Measurements from ENCODE around the gene SMAD3. TPM values are rescaled to one million over a fixed set of nuclear protein-coding genes. Genes with fewer than 3 reads are reported as not detected.

Gene SMAD3
- total RNA-seq, 2 experiments from 2014 or later = 41.2 to 77.8 TPM

- no peak for TF ChIP-seq EZH2phosphoT487 (IDR thresholded peaks at IDR 0.05; ENCODE audit: borderline replicate concordance, low read depth, low read length)
- TF ChIP-seq, protein P1, sequence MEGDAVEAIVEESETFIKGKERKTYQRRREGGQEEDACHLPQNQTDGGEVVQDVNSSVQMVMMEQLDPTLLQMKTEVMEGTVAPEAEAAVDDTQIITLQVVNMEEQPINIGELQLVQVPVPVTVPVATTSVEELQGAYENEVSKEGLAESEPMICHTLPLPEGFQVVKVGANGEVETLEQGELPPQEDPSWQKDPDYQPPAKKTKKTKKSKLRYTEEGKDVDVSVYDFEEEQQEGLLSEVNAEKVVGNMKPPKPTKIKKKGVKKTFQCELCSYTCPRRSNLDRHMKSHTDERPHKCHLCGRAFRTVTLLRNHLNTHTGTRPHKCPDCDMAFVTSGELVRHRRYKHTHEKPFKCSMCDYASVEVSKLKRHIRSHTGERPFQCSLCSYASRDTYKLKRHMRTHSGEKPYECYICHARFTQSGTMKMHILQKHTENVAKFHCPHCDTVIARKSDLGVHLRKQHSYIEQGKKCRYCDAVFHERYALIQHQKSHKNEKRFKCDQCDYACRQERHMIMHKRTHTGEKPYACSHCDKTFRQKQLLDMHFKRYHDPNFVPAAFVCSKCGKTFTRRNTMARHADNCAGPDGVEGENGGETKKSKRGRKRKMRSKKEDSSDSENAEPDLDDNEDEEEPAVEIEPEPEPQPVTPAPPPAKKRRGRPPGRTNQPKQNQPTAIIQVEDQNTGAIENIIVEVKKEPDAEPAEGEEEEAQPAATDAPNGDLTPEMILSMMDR (conservative IDR thresholded peaks at IDR 0.05; ENCODE audit: low read length) = no peak
- BruUV-seq (replicated peaks) = no TSS peak
- no peaks in the 10 kb centered on the region for H3K4me1 ChIP-seq (ENCODE audit: insufficient read depth, low read length, poor library complexity, severe bottlenecking)
- H3K4me3 ChIP-seq (ENCODE audit: low read depth, low read length, poor library complexity, severe bottlenecking) = no peak overlapping the region
- H2AFZ ChIP-seq (ENCODE audit: low read length) = no peak overlapping the region
- H3K4me2 ChIP-seq (ENCODE audit: low read length) = no peak overlapping the region
- H4K20me1 ChIP-seq (ENCODE audit: insufficient read depth, low read length) = no peaks in the 10 kb centered on the region
- H3K9me3 ChIP-seq (ENCODE audit: low read length) = no peaks in the 10 kb centered on the region
- peaks cover 83% of the 10 kb centered on the region for H3K36me3 ChIP-seq (ENCODE audit: insufficient read depth, low read length)
- H3K79me2 ChIP-seq (ENCODE audit: insufficient read depth, low read depth, low read length) = no peaks in the 10 kb centered on the region
- H3K27ac ChIP-seq (ENCODE audit: low read depth, low read length, poor library complexity, severe bottlenecking) = no peak overlapping the region
- POLR2A ChIA-PET = interaction anchor here (0.5 kb wide), 1 partner anchor 74 kb away, joined by 3 read pairs; no protein-coding TSS in a partner anchor
- DNase-seq (ENCODE audit: low spot score) = no peak
- intact Hi-C loops (cut with micrococcal nuclease; ENCODE audit: unreplicated experiment) = no loop called here
- CTCF ChIA-PET (ENCODE audit: unreplicated experiment) = no interaction called here
- no peaks in the 10 kb centered on the region for H3K9me2 ChIP-seq (ENCODE audit: insufficient read depth, low read length)
Measured at GRCh38 chr15:67187351-67187854, 122.0 kb downstream of the SMAD3 start.

- H3K4me1 ChIP-seq (ENCODE audit: insufficient read depth, low read length, poor library complexity, severe bottlenecking) = no peaks in the 10 kb centered on the region
- no TSS peak for BruUV-seq (replicated peaks)
- no peak overlapping the region for H3K27ac ChIP-seq (ENCODE audit: low read depth, low read length, poor library complexity, severe bottlenecking)
- H3K79me2 ChIP-seq (ENCODE audit: insufficient read depth, low read depth, low read length) = no peaks in the 10 kb centered on the region
- H3K4me3 ChIP-seq (ENCODE audit: low read depth, low read length, poor library complexity, severe bottlenecking) = no peak overlapping the region
- H3K9me3 ChIP-seq (ENCODE audit: low read length) = no peaks in the 10 kb centered on the region
- peaks cover 90% of the 10 kb centered on the region for H3K36me3 ChIP-seq (ENCODE audit: insufficient read depth, low read length)
- H3K4me2 ChIP-seq (ENCODE audit: low read length) = no peak overlapping the region
- no peak for DNase-seq (ENCODE audit: low spot score)
- POLR2A ChIA-PET = no interaction called here
- H2AFZ ChIP-seq (ENCODE audit: low read length) = no peak overlapping the region
- H4K20me1 ChIP-seq (ENCODE audit: insufficient read depth, low read length) = no peaks in the 10 kb centered on the region
- intact Hi-C loops (cut with micrococcal nuclease; ENCODE audit: unreplicated experiment) = no loop called here
- TF ChIP-seq, protein P1 (conservative IDR thresholded peaks at IDR 0.05; ENCODE audit: low read length) = no peak
- TF ChIP-seq EZH2phosphoT487 (IDR thresholded peaks at IDR 0.05; ENCODE audit: borderline replicate concordance, low read depth, low read length) = no peak
- no peaks in the 10 kb centered on the region for H3K9me2 ChIP-seq (ENCODE audit: insufficient read depth, low read length)
- CTCF ChIA-PET (ENCODE audit: unreplicated experiment) = no interaction called here
Measured at GRCh38 chr15:67188551-67189218, 123.3 kb downstream of the SMAD3 start.

GRCh38 chr15:67189326-67190051 lies 124.1 kb downstream of the SMAD3 start:
- no peak for DNase-seq (ENCODE audit: low spot score)
- no peak overlapping the region for H3K4me3 ChIP-seq (ENCODE audit: low read depth, low read length, poor library complexity, severe bottlenecking)
- H2AFZ ChIP-seq (ENCODE audit: low read length) = no peak overlapping the region
- TF ChIP-seq, protein P1 (conservative IDR thresholded peaks at IDR 0.05; ENCODE audit: low read length) = no peak
- no peak for TF ChIP-seq EZH2phosphoT487 (IDR thresholded peaks at IDR 0.05; ENCODE audit: borderline replicate concordance, low read depth, low read length)
- no peak overlapping the region for H3K4me2 ChIP-seq (ENCODE audit: low read length)
- no peak overlapping the region for H3K27ac ChIP-seq (ENCODE audit: low read depth, low read length, poor library complexity, severe bottlenecking)
- H3K36me3 ChIP-seq (ENCODE audit: insufficient read depth, low read length) = peaks cover 86% of the 10 kb centered on the region
- no TSS peak for BruUV-seq (replicated peaks)
- intact Hi-C loops (cut with micrococcal nuclease; ENCODE audit: unreplicated experiment) = no loop called here
- no peaks in the 10 kb centered on the region for H3K9me3 ChIP-seq (ENCODE audit: low read length)
- H4K20me1 ChIP-seq (ENCODE audit: insufficient read depth, low read length) = no peaks in the 10 kb centered on the region
- ChIA-PET POLR2A (no interaction called here), CTCF (ENCODE audit: unreplicated experiment) (no interaction called here)
- no peaks in the 10 kb centered on the region for H3K4me1 ChIP-seq (ENCODE audit: insufficient read depth, low read length, poor library complexity, severe bottlenecking)
- no peaks in the 10 kb centered on the region for H3K9me2 ChIP-seq (ENCODE audit: insufficient read depth, low read length)
- no peaks in the 10 kb centered on the region for H3K79me2 ChIP-seq (ENCODE audit: insufficient read depth, low read depth, low read length)
